Lower lobe of right lung (tissue), 2 donors: Measurements from ENCODE around the gene SLC66A1. TPM values are rescaled to one million over a fixed set of nuclear protein-coding genes. Genes with fewer than 3 reads are reported as not detected.
A peak's percentile ranks its signal among the peaks of the same experiment; 100 is the strongest.

Experiments used
- ATAC-seq, 2 donors: fragments of 200-7000 bp; cut with Tn5 transposase; one replicate each; pipeline ENCODE4 v1.9.1; 2020 to 2022; ENCODE audit warnings: mild to moderate bottlenecking in 2 of 2, moderate library complexity in 2 of 2
- DNase-seq: peaks from one replicate; pipeline ENCODE4 v3.0.0-alpha.2; 2020
- H3K27ac ChIP-seq: fragments of 200-600 bp; one replicate; pipeline ENCODE4 v1.8.0; 2022
- H3K27me3 ChIP-seq: fragments of 200-600 bp; one replicate; pipeline ENCODE4 v1.8.0; 2022; ENCODE audit warnings: low read depth
- H3K36me3 ChIP-seq: fragments of 200-600 bp; one replicate; pipeline ENCODE4 v1.8.0; 2022; ENCODE audit warnings: mild to moderate bottlenecking
- H3K4me1 ChIP-seq: fragments of 200-600 bp; one replicate; pipeline ENCODE4 v1.8.0; 2022
- H3K4me3 ChIP-seq: fragments of 200-600 bp; one replicate; pipeline ENCODE4 v1.8.0; 2022; ENCODE audit warnings: mild to moderate bottlenecking
- H3K9me3 ChIP-seq: fragments of 200-600 bp; one replicate; pipeline ENCODE4 v1.8.0; 2022
- CTCF ChIP-seq: fragments of 200-600 bp; IDR thresholded peaks from one replicate; pipeline ENCODE4 v1.8.0; 2022; ENCODE audit warnings: antibody characterized with exemption, mild to moderate bottlenecking
- intact Hi-C: fragments of 100-400 bp; cut with DNase I; formaldehyde crosslinking; loops from one replicate; pipeline ENCODE4 v1.11.0; 2022
- total RNA-seq: library from RNA; stranded (reverse); fragmentation: NEBNext Ultra II Directional; extraction: Animal tissue kit (Norgen Biotek cat#: 25700); gene quantifications from one replicate; pipeline ENCODE4 v1.2.1, GENCODE V29; 2021
- donor health status: DM: no; HTN: yes; CAD: no; lungs with severe emphysema.

The SLC66A1 gene
- total RNA-seq, 1 donor from 2014 or later, result 15.4 TPM

GRCh38 chr1:19360843-19361610 is 48.9 kb downstream of the SLC66A1 start:
- DNase-seq (no peak), ATAC-seq (peak; percentile 74 to 86)
- Histone ChIP-seq H3K4me3 (no peak overlapping the region), H3K27ac (peak overlapping the region; percentile 60), H3K36me3 (peaks cover 38% of the 10 kb centered on the region), H3K4me1 (peaks cover 38% of the 10 kb centered on the region), H3K27me3 (no peaks in the 10 kb centered on the region), H3K9me3 (no peaks in the 10 kb centered on the region)
- TF ChIP-seq CTCF, result no peak
- intact Hi-C loops, result no loop called here

- intact Hi-C loops, result no loop called here
- DNase-seq (no peak), ATAC-seq (peak in 1 of 2 donors; percentile 22)
- no peak for TF ChIP-seq CTCF
- H3K27ac ChIP-seq, result peak overlapping the region; percentile 60
- H3K4me1 ChIP-seq, result peaks cover 39% of the 10 kb centered on the region
- H3K9me3 ChIP-seq, result no peaks in the 10 kb centered on the region
- H3K4me3 ChIP-seq, result no peak overlapping the region
- no peaks in the 10 kb centered on the region for H3K27me3 ChIP-seq
- peaks cover 32% of the 10 kb centered on the region for H3K36me3 ChIP-seq
Observed at GRCh38 chr1:19361611-19362147, 49.6 kb downstream of the SLC66A1 start.

- intact Hi-C loops, result no loop called here
- H3K4me3 ChIP-seq, result no peak overlapping the region
- H3K4me1 ChIP-seq, result peaks cover 57% of the 10 kb centered on the region
- ATAC-seq (no peak), DNase-seq (no peak)
- peaks cover 19% of the 10 kb centered on the region for H3K36me3 ChIP-seq
- H3K27me3 ChIP-seq, result no peaks in the 10 kb centered on the region
- H3K27ac ChIP-seq, result peak overlapping the region; percentile 24
- no peaks in the 10 kb centered on the region for H3K9me3 ChIP-seq
- TF ChIP-seq CTCF, result no peak
Observed at GRCh38 chr1:19363536-19364152, 51.5 kb downstream of the SLC66A1 start.

GRCh38 chr1:19365721-19366120 is 53.6 kb downstream of the SLC66A1 start:
- Histone ChIP-seq H3K4me3 (no peak overlapping the region), H3K9me3 (no peaks in the 10 kb centered on the region), H3K27ac (peak overlapping the region; percentile 68), H3K36me3 (peaks cover 12% of the 10 kb centered on the region), H3K4me1 (peaks cover 61% of the 10 kb centered on the region), H3K27me3 (no peaks in the 10 kb centered on the region)
- ATAC-seq (peak; percentile 47 to 51), DNase-seq (no peak)
- TF ChIP-seq CTCF, result no peak
- intact Hi-C loops, result no loop called here

GRCh38 chr1:19366599-19367536 is 54.7 kb downstream of the SLC66A1 start:
- H3K27ac ChIP-seq, result peak overlapping the region; percentile 68
- peaks cover 12% of the 10 kb centered on the region for H3K36me3 ChIP-seq
- DNase-seq, result no peak
- H3K4me1 ChIP-seq, result peaks cover 61% of the 10 kb centered on the region
- no peak overlapping the region for H3K4me3 ChIP-seq
- no peak for ATAC-seq
- no peaks in the 10 kb centered on the region for H3K27me3 ChIP-seq
- no peaks in the 10 kb centered on the region for H3K9me3 ChIP-seq
- intact Hi-C loops, result no loop called here
- no peak for TF ChIP-seq CTCF
